Cardiac muscle cell (in vitro differentiated cells and primary cell): ENCODE results near the gene ARID5B. TPM values are rescaled to one million over a fixed set of nuclear protein-coding genes. Genes with fewer than 3 reads are reported as not detected.
A peak's percentile ranks its signal among the peaks of the same experiment; 100 is the strongest.

ENCODE experiments used
- DNase-seq, 2 donors: peaks; one replicate each; pipeline versions ENCODE4 v3.0.0 to v3.0.0-alpha.2; 2010 to 2017; ENCODE audit warnings: low read depth in 1 of 2, low spot score in 1 of 2
- H3K27ac ChIP-seq: fragments of 200-600 bp; sonication (generic); 2 replicates; pipeline ENCODE4 v1.5.1; 2016
- H3K27me3 ChIP-seq: fragments of 200-600 bp; sonication (generic); 2 replicates; pipeline ENCODE4 v1.6.0; 2016; ENCODE audit warnings: control low read depth
- H3K36me3 ChIP-seq: fragments of 200-600 bp; sonication (generic); 2 replicates; pipeline ENCODE4 v1.5.1; 2016; ENCODE audit warnings: control low read depth
- H3K4me1 ChIP-seq: fragments of 200-600 bp; sonication (generic); 2 replicates; pipeline ENCODE4 v1.8.1; 2017; ENCODE audit warnings: low read depth, mild to moderate bottlenecking, mixed run types
- H3K4me3 ChIP-seq: fragments of 200-600 bp; sonication (generic); 2 replicates; pipeline ENCODE4 v1.5.1; 2016; ENCODE audit warnings: mild to moderate bottlenecking
- H3K9me3 ChIP-seq: fragments of 200-600 bp; sonication (generic); 2 replicates; pipeline ENCODE4 v1.5.1; 2017; ENCODE audit warnings: low read depth, mild to moderate bottlenecking, control low read depth
- CTCF ChIP-seq: IDR thresholded peaks from 2 replicates; pipeline ENCODE4 v1.5.1; 2012; ENCODE audit warnings: low read depth, mild to moderate bottlenecking, low read length
- polyA plus RNA-seq: library from polyadenylated mRNA; unstranded; fragments of >200 nt; fragmentation: Nextera tagmentation; extraction: Ambion mirVana; gene quantifications from 2 replicates; pipeline ENCODE4 v1.2.1, GENCODE V29; 2016
- total RNA-seq: library from RNA; depleted of rRNA; stranded (reverse); fragments of >200 nt; gene quantifications from 2 replicates; pipeline ENCODE4 v1.2.3, GENCODE V29; 2016

The ARID5B gene
- total and polyA plus RNA-seq, 2 experiments from 2014 or later = 4.9 to 7.8 TPM

GRCh38 chr10:61923950-61924274, 22.4 kb downstream of the ARID5B start:
- DNase-seq = no peak
- Histone ChIP-seq H3K27me3 (no peaks in the 10 kb centered on the region), H3K27ac (no peak overlapping the region), H3K4me3 (no peak overlapping the region), H3K4me1 (no peaks in the 10 kb centered on the region), H3K36me3 (no peaks in the 10 kb centered on the region), H3K9me3 (no peaks in the 10 kb centered on the region)
- TF ChIP-seq CTCF = no peak

- H3K27me3 ChIP-seq = no peaks in the 10 kb centered on the region
- no peak overlapping the region for H3K27ac ChIP-seq
- no peaks in the 10 kb centered on the region for H3K9me3 ChIP-seq
- H3K36me3 ChIP-seq = no peaks in the 10 kb centered on the region
- no peak overlapping the region for H3K4me3 ChIP-seq
- H3K4me1 ChIP-seq = no peaks in the 10 kb centered on the region
- TF ChIP-seq CTCF = no peak
- no peak for DNase-seq
These were observed 28.1 kb downstream of the ARID5B start for GRCh38 chr10:61929555-61929954.

- H3K36me3 ChIP-seq = no peaks in the 10 kb centered on the region
- no peaks in the 10 kb centered on the region for H3K9me3 ChIP-seq
- TF ChIP-seq CTCF = no peak
- no peak for DNase-seq
- no peaks in the 10 kb centered on the region for H3K4me1 ChIP-seq
- no peaks in the 10 kb centered on the region for H3K27me3 ChIP-seq
- H3K27ac ChIP-seq = no peak overlapping the region
- no peak overlapping the region for H3K4me3 ChIP-seq
These were observed 30.3 kb downstream of the ARID5B start for GRCh38 chr10:61931620-61932332.

- Histone ChIP-seq H3K9me3 (no peaks in the 10 kb centered on the region), H3K4me3 (no peak overlapping the region), H3K36me3 (no peaks in the 10 kb centered on the region), H3K27me3 (no peaks in the 10 kb centered on the region), H3K4me1 (no peaks in the 10 kb centered on the region), H3K27ac (peak overlapping the region; percentile 84)
- peak in 1 of 2 donors; percentile 1 for DNase-seq
- no peak for TF ChIP-seq CTCF
These were observed 32.5 kb downstream of the ARID5B start for GRCh38 chr10:61933859-61934555.

GRCh38 chr10:61935077-61935476, 33.6 kb downstream of the ARID5B start:
- Histone ChIP-seq H3K9me3 (no peaks in the 10 kb centered on the region), H3K4me3 (no peak overlapping the region), H3K27ac (no peak overlapping the region), H3K27me3 (no peaks in the 10 kb centered on the region), H3K4me1 (no peaks in the 10 kb centered on the region), H3K36me3 (no peaks in the 10 kb centered on the region)
- TF ChIP-seq CTCF = no peak
- DNase-seq = peak in 1 of 2 donors; percentile 22
